ENCODE data around the gene KRT24. TPM values are rescaled to one million over a fixed set of nuclear protein-coding genes. Genes with fewer than 3 reads are reported as not detected.

KRT24 gene
- total RNA-seq, 1 donor from 2014 or later: not detected

GRCh38 chr17:40707745-40708144 is 4.2 kb upstream of the KRT24 start:
- Histone ChIP-seq H3K9me3 (no peaks in the 10 kb centered on the region), H3K36me3 (no peaks in the 10 kb centered on the region), H3K27me3 (no peaks in the 10 kb centered on the region), H3K4me3 (no peak overlapping the region), H3K4me1 (peaks cover 7% of the 10 kb centered on the region), H3K27ac (peak overlapping the region; percentile 52)
- ATAC-seq (peak; percentile 87), DNase-seq (peak; percentile 67)
- TF ChIP-seq CTCF (IDR thresholded peaks at IDR 0.05): no peak
- intact Hi-C loops (cut with DNase I): no loop called here

- H3K36me3 ChIP-seq: no peaks in the 10 kb centered on the region
- no peak overlapping the region for H3K4me3 ChIP-seq
- intact Hi-C loops (cut with DNase I): no loop called here
- peaks cover 7% of the 10 kb centered on the region for H3K4me1 ChIP-seq
- no peak for TF ChIP-seq CTCF (IDR thresholded peaks at IDR 0.05)
- DNase-seq (no peak), ATAC-seq (no peak)
- H3K27me3 ChIP-seq: no peaks in the 10 kb centered on the region
- no peaks in the 10 kb centered on the region for H3K9me3 ChIP-seq
- no peak overlapping the region for H3K27ac ChIP-seq
Measured at GRCh38 chr17:40705584-40705983, 2.0 kb upstream of the KRT24 start.

GRCh38 chr17:40702271-40702670 is 1.3 kb downstream of the KRT24 start:
- TF ChIP-seq CTCF (IDR thresholded peaks at IDR 0.05): no peak
- Histone ChIP-seq H3K4me3 (no peak overlapping the region), H3K27me3 (no peaks in the 10 kb centered on the region), H3K4me1 (peaks cover 4% of the 10 kb centered on the region), H3K36me3 (no peaks in the 10 kb centered on the region), H3K9me3 (no peaks in the 10 kb centered on the region), H3K27ac (no peak overlapping the region)
- no peak for ATAC-seq
- no peak for DNase-seq
- intact Hi-C loops (cut with DNase I): no loop called here

- Histone ChIP-seq H3K4me3 (no peak overlapping the region), H3K9me3 (no peaks in the 10 kb centered on the region), H3K4me1 (peaks cover 7% of the 10 kb centered on the region), H3K36me3 (no peaks in the 10 kb centered on the region), H3K27ac (no peak overlapping the region), H3K27me3 (no peaks in the 10 kb centered on the region)
- intact Hi-C loops (cut with DNase I): no loop called here
- no peak for TF ChIP-seq CTCF (IDR thresholded peaks at IDR 0.05)
- ATAC-seq (no peak), DNase-seq (no peak)
Measured at GRCh38 chr17:40699853-40700252, 3.7 kb downstream of the KRT24 start.

- intact Hi-C loops (cut with DNase I): no loop called here
- peaks cover 7% of the 10 kb centered on the region for H3K4me1 ChIP-seq
- H3K27me3 ChIP-seq: no peaks in the 10 kb centered on the region
- H3K4me3 ChIP-seq: no peak overlapping the region
- H3K9me3 ChIP-seq: no peaks in the 10 kb centered on the region
- ATAC-seq (no peak), DNase-seq (no peak)
- H3K27ac ChIP-seq: no peak overlapping the region
- no peak for TF ChIP-seq CTCF (IDR thresholded peaks at IDR 0.05)
- no peaks in the 10 kb centered on the region for H3K36me3 ChIP-seq
Measured at GRCh38 chr17:40699371-40699770, 4.2 kb downstream of the KRT24 start.

GRCh38 chr17:40697297-40697696 is 6.3 kb downstream of the KRT24 start:
- no peak overlapping the region for H3K27ac ChIP-seq
- H3K9me3 ChIP-seq: no peaks in the 10 kb centered on the region
- no peaks in the 10 kb centered on the region for H3K36me3 ChIP-seq
- TF ChIP-seq CTCF (IDR thresholded peaks at IDR 0.05): no peak
- DNase-seq (no peak), ATAC-seq (no peak)
- no peak overlapping the region for H3K4me3 ChIP-seq
- intact Hi-C loops (cut with DNase I): no loop called here
- no peaks in the 10 kb centered on the region for H3K27me3 ChIP-seq
- H3K4me1 ChIP-seq: peaks cover 7% of the 10 kb centered on the region

Measured in upper lobe of right lung (tissue), 1 donor.